ENCODE data around the gene U2AF2. TPM values are rescaled to one million over a fixed set of nuclear protein-coding genes. Genes with fewer than 3 reads are reported as not detected.

U2AF2 gene
- total and polyA plus RNA-seq, 2 of the 4 experiments (the other 2 are of a cell fraction) = 120 to 260 TPM

DNA sequence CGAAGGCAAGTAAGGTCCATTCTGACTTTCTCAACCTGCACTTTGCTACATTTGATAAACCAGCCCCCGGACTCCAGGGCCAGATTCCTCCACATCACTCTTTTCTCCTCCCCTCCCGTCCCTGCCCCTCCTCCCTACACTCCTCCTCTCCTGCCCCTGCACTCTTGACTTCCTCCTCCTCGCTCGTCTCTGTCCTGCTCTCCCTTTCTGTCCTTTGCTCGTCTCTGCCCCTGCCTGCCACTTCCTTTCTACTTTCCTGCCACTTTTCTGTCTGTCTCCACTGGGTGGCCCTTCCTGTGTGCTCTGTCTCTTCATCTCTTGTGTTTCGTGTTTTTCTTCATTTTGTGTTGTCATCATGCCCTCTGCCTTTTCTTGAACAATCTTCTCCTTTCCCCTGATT lies 7.0 kb downstream of the U2AF2 start:
- Histone ChIP-seq H3K79me1 (ENCODE audit: low read depth in 1 of 2, low read length in 2 of 2) (peaks cover 16 to 60% of the 10 kb centered on the region in 2 experiments), H3K9me3 (ENCODE audit: control insufficient read depth, insufficient read depth, low read length) (no peaks in the 10 kb centered on the region), H3K4me1 (ENCODE audit: control insufficient read depth, insufficient read depth, low read length) (peaks cover 6% of the 10 kb centered on the region), H3K9me1 (ENCODE audit: insufficient read depth, low read length) (peaks cover 10% of the 10 kb centered on the region), H3K23ac (ENCODE audit: low read depth, low read length) (no peak overlapping the region), H4K8ac (ENCODE audit: low read depth in 2 of 2, low read length in 2 of 2) (no peak overlapping the region), H3K36me3 (ENCODE audit: control insufficient read depth, insufficient read depth, low read length) (peaks cover 68% of the 10 kb centered on the region), H2BK15ac (ENCODE audit: low read depth, low read length) (no peak overlapping the region), H3K9ac (ENCODE audit: low read depth, low read length) (no peak overlapping the region), H2AFZ (replicated peaks; ENCODE audit: low read length, poor library complexity) (no peak overlapping the region), H4K91ac (ENCODE audit: insufficient read depth, low read depth, low read length) (no peak overlapping the region), H3K4ac (ENCODE audit: low read depth, low read length) (no peak overlapping the region), H2BK20ac (ENCODE audit: low read depth, low read length) (no peak overlapping the region), H3K56ac (ENCODE audit: extremely low read depth, insufficient read depth, low read length) (no peak overlapping the region), H3K4me3 (ENCODE audit: insufficient read depth, low read depth, low read length) (no peak overlapping the region), H2BK120ac (ENCODE audit: low read depth, low read length) (no peak overlapping the region), H3K18ac (ENCODE audit: low read depth, low read length) (no peak overlapping the region), H2BK5ac (ENCODE audit: low read depth, low read length, poor library complexity, severe bottlenecking) (no peak overlapping the region), H3K27me3 (ENCODE audit: control insufficient read depth, insufficient read depth, low read length) (no peaks in the 10 kb centered on the region), H2AK9ac (replicated peaks; ENCODE audit: low read depth, low read length, poor library complexity) (no peak overlapping the region), H3K14ac (replicated peaks; ENCODE audit: low read depth, low read length) (no peak overlapping the region), H4K5ac (ENCODE audit: low read depth, low read length) (no peak overlapping the region), H2AK5ac (ENCODE audit: low read depth, low read length) (no peak overlapping the region), H3K27ac (ENCODE audit: insufficient read depth, low read length) (no peak overlapping the region), H4K20me1 (ENCODE audit: insufficient read depth, low read length) (peaks cover 90% of the 10 kb centered on the region), H3K4me2 (ENCODE audit: low read depth, low read length) (no peak overlapping the region)
- ATAC-seq (ENCODE audit: low read depth) (no peak), DNase-seq (no peak)
- intact Hi-C loops (cut with micrococcal nuclease) = no loop called here
- dilution Hi-C loops (cut with HindIII; ENCODE audit: low sequenced_read_pairs, unreplicated experiment) = no loop called here
- WGBS, 2 experiments (ENCODE audit: extremely low coverage in 2 of 2, insufficient read length in 1 of 2) = 74% methylated on average over 6 of the region's 7 CpGs; no CpG with 5 or more reads in 1 of the 2 experiments
- POLR2A ChIA-PET (ENCODE audit: unreplicated experiment) = no interaction called here
- TF ChIP-seq, protein P1, sequence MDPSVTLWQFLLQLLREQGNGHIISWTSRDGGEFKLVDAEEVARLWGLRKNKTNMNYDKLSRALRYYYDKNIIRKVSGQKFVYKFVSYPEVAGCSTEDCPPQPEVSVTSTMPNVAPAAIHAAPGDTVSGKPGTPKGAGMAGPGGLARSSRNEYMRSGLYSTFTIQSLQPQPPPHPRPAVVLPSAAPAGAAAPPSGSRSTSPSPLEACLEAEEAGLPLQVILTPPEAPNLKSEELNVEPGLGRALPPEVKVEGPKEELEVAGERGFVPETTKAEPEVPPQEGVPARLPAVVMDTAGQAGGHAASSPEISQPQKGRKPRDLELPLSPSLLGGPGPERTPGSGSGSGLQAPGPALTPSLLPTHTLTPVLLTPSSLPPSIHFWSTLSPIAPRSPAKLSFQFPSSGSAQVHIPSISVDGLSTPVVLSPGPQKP (IDR thresholded peaks at IDR 0.05; ENCODE audit: borderline replicate concordance, low read depth, low read length) = no peak
- TF ChIP-seq POLR2A (IDR thresholded peaks at IDR 0.05; ENCODE audit: low read depth, low read length) (no peak), CHD1 (IDR thresholded peaks at IDR 0.05; ENCODE audit: low read depth, low read length) (no peak)
- TF ChIP-seq, protein P2, sequence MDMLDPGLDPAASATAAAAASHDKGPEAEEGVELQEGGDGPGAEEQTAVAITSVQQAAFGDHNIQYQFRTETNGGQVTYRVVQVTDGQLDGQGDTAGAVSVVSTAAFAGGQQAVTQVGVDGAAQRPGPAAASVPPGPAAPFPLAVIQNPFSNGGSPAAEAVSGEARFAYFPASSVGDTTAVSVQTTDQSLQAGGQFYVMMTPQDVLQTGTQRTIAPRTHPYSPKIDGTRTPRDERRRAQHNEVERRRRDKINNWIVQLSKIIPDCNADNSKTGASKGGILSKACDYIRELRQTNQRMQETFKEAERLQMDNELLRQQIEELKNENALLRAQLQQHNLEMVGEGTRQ (IDR thresholded peaks at IDR 0.05; ENCODE audit: low read depth, low read length) = no peak
- no TSS peak for BruUV-seq (replicated peaks)
- in situ Hi-C loops (cut with MboI; ENCODE audit: low sequenced_read_pairs) = loop anchor here (25.0 kb wide), 2 partner anchors 1200 to 1525 kb away; partner anchors contain the start of genes CDC42EP5, CNOT3 and LENG9
- CTCF ChIA-PET = no interaction called here
